Chondrocyte (in vitro differentiated cells): Measurements from ENCODE around the gene PHACTR1. TPM values are rescaled to one million over a fixed set of nuclear protein-coding genes. Genes with fewer than 3 reads are reported as not detected.

Experiments
- DNase-seq: peaks from one replicate; pipeline ENCODE4 v3.0.0; 2021; ENCODE audit warnings: mixed read lengths, low spot score
- H3K27ac Mint-ChIP-seq: one replicate; pipeline ENCODE4 v1.8.0; 2021; ENCODE audit warnings: mild to moderate bottlenecking, moderate library complexity, mixed read lengths; ENCODE audit not compliant: unreplicated experiment
- H3K27me3 Mint-ChIP-seq: 2 replicates; pipeline ENCODE4 v1.8.0; 2021; ENCODE audit warnings: low read depth, mixed read lengths
- H3K36me3 Mint-ChIP-seq: 2 replicates; pipeline ENCODE4 v1.8.0; 2021; ENCODE audit warnings: low read depth, mixed read lengths
- H3K4me1 Mint-ChIP-seq: 2 replicates; pipeline ENCODE4 v1.8.0; 2021; ENCODE audit warnings: low read depth, mild to moderate bottlenecking, mixed read lengths
- H3K4me3 Mint-ChIP-seq: one replicate; pipeline ENCODE4 v1.8.0; 2021; ENCODE audit warnings: mild to moderate bottlenecking, moderate library complexity, mixed read lengths; ENCODE audit not compliant: unreplicated experiment
- H3K9me3 Mint-ChIP-seq: 2 replicates; pipeline ENCODE4 v1.8.0; 2021; ENCODE audit warnings: low read depth, mixed read lengths
- total RNA-seq: library from RNA; stranded (reverse); gene quantifications from 3 replicates; pipeline ENCODE4 v1.2.1, GENCODE V29; 2021
- TF ChIP-seq, protein P1 (sequence below): fragments of 200-600 bp; sonication (generic); IDR thresholded peaks from 2 replicates; pipeline ENCODE4 v1.5.0; 2021; ENCODE audit warnings: antibody characterized with exemption, mild to moderate bottlenecking, moderate library complexity

The PHACTR1 gene
- total RNA-seq, 1 donor from 2014 or later: 2.1 TPM

GRCh38 chr6:13286181-13286580 is 569.6 kb downstream of the PHACTR1 start:
- TF ChIP-seq, protein P1, sequence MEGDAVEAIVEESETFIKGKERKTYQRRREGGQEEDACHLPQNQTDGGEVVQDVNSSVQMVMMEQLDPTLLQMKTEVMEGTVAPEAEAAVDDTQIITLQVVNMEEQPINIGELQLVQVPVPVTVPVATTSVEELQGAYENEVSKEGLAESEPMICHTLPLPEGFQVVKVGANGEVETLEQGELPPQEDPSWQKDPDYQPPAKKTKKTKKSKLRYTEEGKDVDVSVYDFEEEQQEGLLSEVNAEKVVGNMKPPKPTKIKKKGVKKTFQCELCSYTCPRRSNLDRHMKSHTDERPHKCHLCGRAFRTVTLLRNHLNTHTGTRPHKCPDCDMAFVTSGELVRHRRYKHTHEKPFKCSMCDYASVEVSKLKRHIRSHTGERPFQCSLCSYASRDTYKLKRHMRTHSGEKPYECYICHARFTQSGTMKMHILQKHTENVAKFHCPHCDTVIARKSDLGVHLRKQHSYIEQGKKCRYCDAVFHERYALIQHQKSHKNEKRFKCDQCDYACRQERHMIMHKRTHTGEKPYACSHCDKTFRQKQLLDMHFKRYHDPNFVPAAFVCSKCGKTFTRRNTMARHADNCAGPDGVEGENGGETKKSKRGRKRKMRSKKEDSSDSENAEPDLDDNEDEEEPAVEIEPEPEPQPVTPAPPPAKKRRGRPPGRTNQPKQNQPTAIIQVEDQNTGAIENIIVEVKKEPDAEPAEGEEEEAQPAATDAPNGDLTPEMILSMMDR: no peak
- Mint-ChIP-seq H3K27me3 (no peaks in the 10 kb centered on the region), H3K4me3 (no peak overlapping the region), H3K4me1 (peaks cover 3% of the 10 kb centered on the region), H3K36me3 (peaks cover 6% of the 10 kb centered on the region), H3K9me3 (peaks cover 6% of the 10 kb centered on the region), H3K27ac (no peak overlapping the region)
- DNase-seq: no peak

GRCh38 chr6:13287104-13287503 is 570.5 kb downstream of the PHACTR1 start:
- Mint-ChIP-seq H3K36me3 (peaks cover 6% of the 10 kb centered on the region), H3K4me1 (peaks cover 3% of the 10 kb centered on the region), H3K27me3 (no peaks in the 10 kb centered on the region), H3K9me3 (peaks cover 6% of the 10 kb centered on the region), H3K27ac (no peak overlapping the region), H3K4me3 (no peak overlapping the region)
- DNase-seq: no peak
- TF ChIP-seq, protein P1: no peak

- H3K27me3 Mint-ChIP-seq: no peaks in the 10 kb centered on the region
- TF ChIP-seq, protein P1: no peak
- H3K36me3 Mint-ChIP-seq: peaks cover 10% of the 10 kb centered on the region
- H3K4me3 Mint-ChIP-seq: no peak overlapping the region
- no peak overlapping the region for H3K27ac Mint-ChIP-seq
- peaks cover 6% of the 10 kb centered on the region for H3K9me3 Mint-ChIP-seq
- H3K4me1 Mint-ChIP-seq: peaks cover 3% of the 10 kb centered on the region
- DNase-seq: no peak
Measured at GRCh38 chr6:13288481-13288880, 571.9 kb downstream of the PHACTR1 start.

DNA sequence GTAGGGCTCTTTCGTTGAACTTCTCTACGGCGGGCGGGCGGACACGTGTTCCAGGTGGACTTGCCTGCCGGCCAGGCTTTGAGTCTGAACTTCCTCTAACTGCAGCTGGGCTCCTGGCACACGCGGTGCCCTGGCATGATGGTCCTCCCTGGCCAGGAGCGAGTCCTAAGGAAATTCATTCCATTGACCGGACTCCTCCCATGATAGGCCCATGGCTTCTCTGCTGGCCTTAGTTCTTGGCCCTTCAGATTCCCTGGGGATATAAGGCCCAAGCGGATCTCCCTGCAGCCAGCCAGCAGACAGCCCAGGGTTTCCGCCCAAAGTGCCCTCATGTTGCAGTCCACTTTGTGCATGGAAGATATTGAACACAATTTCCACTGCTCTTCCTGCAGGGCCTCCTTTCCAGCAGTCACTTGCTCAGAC is 572.4 kb downstream of the PHACTR1 start:
- Mint-ChIP-seq H3K36me3 (peaks cover 13% of the 10 kb centered on the region), H3K4me1 (peaks cover 3% of the 10 kb centered on the region), H3K9me3 (peaks cover 6% of the 10 kb centered on the region), H3K4me3 (no peak overlapping the region), H3K27me3 (no peaks in the 10 kb centered on the region), H3K27ac (no peak overlapping the region)
- no peak for DNase-seq
- TF ChIP-seq, protein P1: no peak

GRCh38 chr6:13289789-13290318 is 573.3 kb downstream of the PHACTR1 start:
- DNase-seq: no peak
- H3K27ac Mint-ChIP-seq: no peak overlapping the region
- no peak overlapping the region for H3K4me3 Mint-ChIP-seq
- peaks cover 3% of the 10 kb centered on the region for H3K4me1 Mint-ChIP-seq
- peaks cover 6% of the 10 kb centered on the region for H3K9me3 Mint-ChIP-seq
- peaks cover 22% of the 10 kb centered on the region for H3K36me3 Mint-ChIP-seq
- TF ChIP-seq, protein P1: no peak
- no peaks in the 10 kb centered on the region for H3K27me3 Mint-ChIP-seq
